ENCODE results near the gene FOXA2. TPM values are rescaled to one million over a fixed set of nuclear protein-coding genes. Genes with fewer than 3 reads are reported as not detected.

The FOXA2 gene
- total and polyA plus RNA-seq, 2 donors (not counting 3 experiments of a cell fraction or from before 2014, with no cell fraction given) = not detected

DNA sequence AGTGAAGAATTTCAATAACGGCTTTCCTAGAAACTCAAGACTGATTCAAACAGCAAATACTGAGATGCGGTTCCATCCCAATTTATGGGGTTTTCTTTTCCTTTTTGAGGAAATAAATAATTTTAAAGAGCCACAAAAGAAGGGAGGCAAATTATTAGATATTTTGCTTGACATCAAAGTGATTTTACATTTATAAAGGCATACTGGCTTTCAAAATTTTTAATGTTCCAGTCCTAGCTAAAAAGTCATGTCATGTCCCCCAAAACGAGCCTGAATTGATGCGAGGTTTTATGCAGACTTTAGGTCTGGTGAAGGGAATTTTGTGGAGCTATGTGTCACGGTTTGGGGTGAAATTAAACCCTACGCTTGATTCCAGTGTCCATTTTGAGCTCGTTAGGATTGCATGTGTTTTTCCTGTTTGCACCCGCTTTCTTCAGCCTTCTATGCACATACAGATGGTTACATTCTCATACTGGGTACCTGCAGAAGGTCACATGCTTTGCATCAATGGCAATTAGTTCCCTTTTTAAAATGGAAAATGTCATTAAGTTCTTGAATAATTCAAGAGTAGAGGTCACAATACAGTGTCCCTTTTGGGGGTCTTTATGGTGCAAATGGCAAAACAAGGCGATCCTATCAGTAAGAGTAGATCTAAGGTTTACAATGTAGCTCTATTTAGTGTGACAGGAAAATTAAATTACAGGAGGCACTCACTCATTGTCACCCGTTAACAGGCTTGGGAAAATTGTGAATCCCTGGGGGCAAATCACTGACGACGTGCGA lies 17.3 kb downstream of the FOXA2 start:
- Histone ChIP-seq H3K9me3 (replicated peaks; ENCODE audit: control insufficient read depth, insufficient read depth, low read length) (no peaks in the 10 kb centered on the region), H4K20me1 (replicated peaks; ENCODE audit: control insufficient read depth, extremely low read depth, insufficient read depth, low read length) (no peaks in the 10 kb centered on the region), H2AFZ (ENCODE audit: low read depth, low read length) (no peak overlapping the region), H3K27ac (ENCODE audit: insufficient read depth, low read depth, low read length) (no peak overlapping the region), H3K27me3 (ENCODE audit: control insufficient read depth in 2 of 2, insufficient read depth in 2 of 2, low read length in 2 of 2) (peaks cover 66 to 81% of the 10 kb centered on the region in 2 experiments), H3K79me2 (ENCODE audit: control insufficient read depth, insufficient read depth, low read length) (no peaks in the 10 kb centered on the region), H3K4me3 (replicated peaks in 1 of 3; ENCODE audit: insufficient read depth in 1 of 3, low read depth in 1 of 3, low read length in 3 of 3) (no peak overlapping the region), H3K4me2 (ENCODE audit: insufficient read depth, low read length) (no peak overlapping the region), H3K36me3 (ENCODE audit: control insufficient read depth in 2 of 2, extremely low read depth in 1 of 2, insufficient read depth in 2 of 2, low read length in 2 of 2) (no peaks in the 10 kb centered on the region), H3K9me1 (replicated peaks; ENCODE audit: control insufficient read depth, extremely low read depth, insufficient read depth, low read length) (no peaks in the 10 kb centered on the region), H3K4me1 (ENCODE audit: control insufficient read depth, extremely low read depth, insufficient read depth, low read length) (no peaks in the 10 kb centered on the region), H3K9ac (replicated peaks; ENCODE audit: extremely low read depth, insufficient read depth, low read length) (no peak overlapping the region)
- ChIA-PET POLR2A (no interaction called here), CTCF (no interaction called here)
- dilution Hi-C loops (cut with MboI; ENCODE audit: extremely low pct_ligation_motif_present, low sequenced_read_pairs) = no loop called here
- TF ChIP-seq POLR2AphosphoS5 (IDR thresholded peaks at IDR 0.05; ENCODE audit: insufficient read depth, low read depth, low read length) (no peak), GATA2 (IDR thresholded peaks at IDR 0.05; ENCODE audit: insufficient read depth, insufficient read length, low read depth, low read length) (no peak), EZH2 (IDR thresholded peaks at IDR 0.05; ENCODE audit: borderline replicate concordance, low read depth, low read length, severe bottlenecking) (no peak), MYC (IDR thresholded peaks at IDR 0.05; ENCODE audit: low read depth, low read length) (no peak), POLR2A (IDR thresholded peaks at IDR 0.05; ENCODE audit: low read depth, low read length) (no peak), FOS (IDR thresholded peaks at IDR 0.05; ENCODE audit: borderline replicate concordance, insufficient read depth, low read length) (no peak), JUN (IDR thresholded peaks at IDR 0.05; ENCODE audit: borderline replicate concordance, insufficient read depth, insufficient read length, low read depth) (no peak)
- TF ChIP-seq, protein P1, sequence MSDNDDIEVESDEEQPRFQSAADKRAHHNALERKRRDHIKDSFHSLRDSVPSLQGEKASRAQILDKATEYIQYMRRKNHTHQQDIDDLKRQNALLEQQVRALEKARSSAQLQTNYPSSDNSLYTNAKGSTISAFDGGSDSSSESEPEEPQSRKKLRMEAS (IDR thresholded peaks at IDR 0.05; ENCODE audit: insufficient read depth, insufficient read length) = no peak
- TF ChIP-seq, protein P2, sequence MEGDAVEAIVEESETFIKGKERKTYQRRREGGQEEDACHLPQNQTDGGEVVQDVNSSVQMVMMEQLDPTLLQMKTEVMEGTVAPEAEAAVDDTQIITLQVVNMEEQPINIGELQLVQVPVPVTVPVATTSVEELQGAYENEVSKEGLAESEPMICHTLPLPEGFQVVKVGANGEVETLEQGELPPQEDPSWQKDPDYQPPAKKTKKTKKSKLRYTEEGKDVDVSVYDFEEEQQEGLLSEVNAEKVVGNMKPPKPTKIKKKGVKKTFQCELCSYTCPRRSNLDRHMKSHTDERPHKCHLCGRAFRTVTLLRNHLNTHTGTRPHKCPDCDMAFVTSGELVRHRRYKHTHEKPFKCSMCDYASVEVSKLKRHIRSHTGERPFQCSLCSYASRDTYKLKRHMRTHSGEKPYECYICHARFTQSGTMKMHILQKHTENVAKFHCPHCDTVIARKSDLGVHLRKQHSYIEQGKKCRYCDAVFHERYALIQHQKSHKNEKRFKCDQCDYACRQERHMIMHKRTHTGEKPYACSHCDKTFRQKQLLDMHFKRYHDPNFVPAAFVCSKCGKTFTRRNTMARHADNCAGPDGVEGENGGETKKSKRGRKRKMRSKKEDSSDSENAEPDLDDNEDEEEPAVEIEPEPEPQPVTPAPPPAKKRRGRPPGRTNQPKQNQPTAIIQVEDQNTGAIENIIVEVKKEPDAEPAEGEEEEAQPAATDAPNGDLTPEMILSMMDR (IDR thresholded peaks at IDR 0.05; ENCODE audit: extremely low read depth in 1 of 2, insufficient read depth in 1 of 2, low read depth in 1 of 2, low read length in 2 of 2) = no peak
- intact Hi-C loops (cut with micrococcal nuclease) = no loop called here
- FAIRE-seq (no peak), DNase-seq (ENCODE audit: low read depth, low spot score) (no peak)
- BruUV-seq (replicated peaks) = no TSS peak
